ENCODE measurements around the gene KLF3.

DNA sequence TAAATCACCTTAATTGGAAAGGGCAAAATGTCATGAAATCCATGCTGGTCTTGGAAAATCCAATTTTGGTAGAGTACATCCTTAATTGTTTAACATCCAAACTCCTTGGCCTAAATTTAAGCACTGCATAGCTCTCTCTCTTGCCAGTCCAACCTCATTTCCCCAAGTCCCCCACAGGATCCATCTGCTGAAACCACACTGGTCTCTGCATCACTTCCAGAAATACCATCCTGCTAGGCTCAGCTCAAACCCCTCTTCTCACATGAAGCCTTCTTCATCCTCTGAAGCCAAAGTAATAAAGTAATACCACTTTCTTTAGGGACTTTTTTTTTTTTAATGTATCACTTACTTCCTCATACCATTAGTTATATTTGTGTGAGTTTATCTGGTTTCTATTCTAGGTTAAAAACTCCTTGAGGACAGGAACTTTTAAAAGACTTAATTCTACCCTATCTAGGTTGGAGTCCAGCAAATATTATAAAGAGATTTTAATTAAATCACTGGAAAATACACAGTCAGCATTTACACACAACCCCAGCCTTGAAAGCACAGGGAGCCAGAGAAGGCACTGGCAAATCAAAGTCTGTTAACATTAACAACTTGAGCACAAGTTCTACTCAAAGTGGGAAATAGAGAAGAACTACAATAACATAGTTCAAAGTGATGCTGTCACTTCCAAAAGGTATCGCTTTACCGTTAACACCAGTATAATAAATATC, 16.7 kb upstream of the KLF3 start:
- TF ChIP-seq, protein P1, sequence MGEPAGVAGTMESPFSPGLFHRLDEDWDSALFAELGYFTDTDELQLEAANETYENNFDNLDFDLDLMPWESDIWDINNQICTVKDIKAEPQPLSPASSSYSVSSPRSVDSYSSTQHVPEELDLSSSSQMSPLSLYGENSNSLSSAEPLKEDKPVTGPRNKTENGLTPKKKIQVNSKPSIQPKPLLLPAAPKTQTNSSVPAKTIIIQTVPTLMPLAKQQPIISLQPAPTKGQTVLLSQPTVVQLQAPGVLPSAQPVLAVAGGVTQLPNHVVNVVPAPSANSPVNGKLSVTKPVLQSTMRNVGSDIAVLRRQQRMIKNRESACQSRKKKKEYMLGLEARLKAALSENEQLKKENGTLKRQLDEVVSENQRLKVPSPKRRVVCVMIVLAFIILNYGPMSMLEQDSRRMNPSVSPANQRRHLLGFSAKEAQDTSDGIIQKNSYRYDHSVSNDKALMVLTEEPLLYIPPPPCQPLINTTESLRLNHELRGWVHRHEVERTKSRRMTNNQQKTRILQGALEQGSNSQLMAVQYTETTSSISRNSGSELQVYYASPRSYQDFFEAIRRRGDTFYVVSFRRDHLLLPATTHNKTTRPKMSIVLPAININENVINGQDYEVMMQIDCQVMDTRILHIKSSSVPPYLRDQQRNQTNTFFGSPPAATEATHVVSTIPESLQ (CRISPR knock-in tag; IDR thresholded peaks at IDR 0.05): no peak
- TF ChIP-seq, protein P2, sequence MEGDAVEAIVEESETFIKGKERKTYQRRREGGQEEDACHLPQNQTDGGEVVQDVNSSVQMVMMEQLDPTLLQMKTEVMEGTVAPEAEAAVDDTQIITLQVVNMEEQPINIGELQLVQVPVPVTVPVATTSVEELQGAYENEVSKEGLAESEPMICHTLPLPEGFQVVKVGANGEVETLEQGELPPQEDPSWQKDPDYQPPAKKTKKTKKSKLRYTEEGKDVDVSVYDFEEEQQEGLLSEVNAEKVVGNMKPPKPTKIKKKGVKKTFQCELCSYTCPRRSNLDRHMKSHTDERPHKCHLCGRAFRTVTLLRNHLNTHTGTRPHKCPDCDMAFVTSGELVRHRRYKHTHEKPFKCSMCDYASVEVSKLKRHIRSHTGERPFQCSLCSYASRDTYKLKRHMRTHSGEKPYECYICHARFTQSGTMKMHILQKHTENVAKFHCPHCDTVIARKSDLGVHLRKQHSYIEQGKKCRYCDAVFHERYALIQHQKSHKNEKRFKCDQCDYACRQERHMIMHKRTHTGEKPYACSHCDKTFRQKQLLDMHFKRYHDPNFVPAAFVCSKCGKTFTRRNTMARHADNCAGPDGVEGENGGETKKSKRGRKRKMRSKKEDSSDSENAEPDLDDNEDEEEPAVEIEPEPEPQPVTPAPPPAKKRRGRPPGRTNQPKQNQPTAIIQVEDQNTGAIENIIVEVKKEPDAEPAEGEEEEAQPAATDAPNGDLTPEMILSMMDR (IDR thresholded peaks at IDR 0.05 in 2 of 3, conservative IDR thresholded peaks at IDR 0.05 in 1 of 3; ENCODE audit: insufficient read depth in 2 of 3, low read depth in 1 of 3, low read length in 3 of 3): no peak
- no peak for TF ChIP-seq HNRNPL (IDR thresholded peaks at IDR 0.05; ENCODE audit: low read depth, low read length)
- no peak for TF ChIP-seq FOXP1 (CRISPR knock-in tag; IDR thresholded peaks at IDR 0.05)
- TF ChIP-seq, protein P3, sequence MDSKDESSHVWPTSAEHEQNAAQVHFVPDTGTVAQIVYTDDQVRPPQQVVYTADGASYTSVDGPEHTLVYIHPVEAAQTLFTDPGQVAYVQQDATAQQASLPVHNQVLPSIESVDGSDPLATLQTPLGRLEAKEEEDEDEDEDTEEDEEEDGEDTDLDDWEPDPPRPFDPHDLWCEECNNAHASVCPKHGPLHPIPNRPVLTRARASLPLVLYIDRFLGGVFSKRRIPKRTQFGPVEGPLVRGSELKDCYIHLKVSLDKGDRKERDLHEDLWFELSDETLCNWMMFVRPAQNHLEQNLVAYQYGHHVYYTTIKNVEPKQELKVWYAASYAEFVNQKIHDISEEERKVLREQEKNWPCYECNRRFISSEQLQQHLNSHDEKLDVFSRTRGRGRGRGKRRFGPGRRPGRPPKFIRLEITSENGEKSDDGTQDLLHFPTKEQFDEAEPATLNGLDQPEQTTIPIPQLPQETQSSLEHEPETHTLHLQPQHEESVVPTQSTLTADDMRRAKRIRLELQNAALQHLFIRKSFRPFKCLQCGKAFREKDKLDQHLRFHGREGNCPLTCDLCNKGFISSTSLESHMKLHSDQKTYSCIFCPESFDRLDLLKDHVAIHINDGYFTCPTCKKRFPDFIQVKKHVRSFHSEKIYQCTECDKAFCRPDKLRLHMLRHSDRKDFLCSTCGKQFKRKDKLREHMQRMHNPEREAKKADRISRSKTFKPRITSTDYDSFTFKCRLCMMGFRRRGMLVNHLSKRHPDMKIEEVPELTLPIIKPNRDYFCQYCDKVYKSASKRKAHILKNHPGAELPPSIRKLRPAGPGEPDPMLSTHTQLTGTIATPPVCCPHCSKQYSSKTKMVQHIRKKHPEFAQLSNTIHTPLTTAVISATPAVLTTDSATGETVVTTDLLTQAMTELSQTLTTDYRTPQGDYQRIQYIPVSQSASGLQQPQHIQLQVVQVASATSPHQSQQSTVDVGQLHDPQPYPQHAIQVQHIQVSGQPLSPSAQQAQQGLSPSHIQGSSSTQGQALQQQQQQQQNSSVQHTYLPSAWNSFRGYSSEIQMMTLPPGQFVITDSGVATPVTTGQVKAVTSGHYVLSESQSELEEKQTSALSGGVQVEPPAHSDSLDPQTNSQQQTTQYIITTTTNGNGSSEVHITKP (IDR thresholded peaks at IDR 0.05; ENCODE audit: partially characterized antibody): no peak
- TF ChIP-seq, protein P4, sequence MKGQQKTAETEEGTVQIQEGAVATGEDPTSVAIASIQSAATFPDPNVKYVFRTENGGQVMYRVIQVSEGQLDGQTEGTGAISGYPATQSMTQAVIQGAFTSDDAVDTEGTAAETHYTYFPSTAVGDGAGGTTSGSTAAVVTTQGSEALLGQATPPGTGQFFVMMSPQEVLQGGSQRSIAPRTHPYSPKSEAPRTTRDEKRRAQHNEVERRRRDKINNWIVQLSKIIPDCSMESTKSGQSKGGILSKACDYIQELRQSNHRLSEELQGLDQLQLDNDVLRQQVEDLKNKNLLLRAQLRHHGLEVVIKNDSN (CRISPR knock-in tag; IDR thresholded peaks at IDR 0.05): no peak
- TF ChIP-seq, protein P5, sequence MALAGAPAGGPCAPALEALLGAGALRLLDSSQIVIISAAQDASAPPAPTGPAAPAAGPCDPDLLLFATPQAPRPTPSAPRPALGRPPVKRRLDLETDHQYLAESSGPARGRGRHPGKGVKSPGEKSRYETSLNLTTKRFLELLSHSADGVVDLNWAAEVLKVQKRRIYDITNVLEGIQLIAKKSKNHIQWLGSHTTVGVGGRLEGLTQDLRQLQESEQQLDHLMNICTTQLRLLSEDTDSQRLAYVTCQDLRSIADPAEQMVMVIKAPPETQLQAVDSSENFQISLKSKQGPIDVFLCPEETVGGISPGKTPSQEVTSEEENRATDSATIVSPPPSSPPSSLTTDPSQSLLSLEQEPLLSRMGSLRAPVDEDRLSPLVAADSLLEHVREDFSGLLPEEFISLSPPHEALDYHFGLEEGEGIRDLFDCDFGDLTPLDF (CRISPR knock-in tag; IDR thresholded peaks at IDR 0.05): no peak
- TF ChIP-seq FOXK2 (conservative IDR thresholded peaks at IDR 0.05 in 1 of 2, IDR thresholded peaks at IDR 0.05 in 1 of 2; ENCODE audit: low read depth in 2 of 2): no peak

All from K562 (cell line).